Jurkat, Clone E6-1 (cell line): ENCODE measurements around the gene TEKT5.

Experiments
- DNase-seq: peaks from one replicate; pipeline ENCODE4 v3.0.0-alpha.2; 2011; ENCODE audit warnings: low read depth, low spot score
- H3K4me3 ChIP-seq: 2 replicates; pipeline ENCODE4 v1.5.1; 2011; ENCODE audit warnings: mild to moderate bottlenecking, low read length, control low read depth, moderate library complexity

Gene TEKT5

DNA sequence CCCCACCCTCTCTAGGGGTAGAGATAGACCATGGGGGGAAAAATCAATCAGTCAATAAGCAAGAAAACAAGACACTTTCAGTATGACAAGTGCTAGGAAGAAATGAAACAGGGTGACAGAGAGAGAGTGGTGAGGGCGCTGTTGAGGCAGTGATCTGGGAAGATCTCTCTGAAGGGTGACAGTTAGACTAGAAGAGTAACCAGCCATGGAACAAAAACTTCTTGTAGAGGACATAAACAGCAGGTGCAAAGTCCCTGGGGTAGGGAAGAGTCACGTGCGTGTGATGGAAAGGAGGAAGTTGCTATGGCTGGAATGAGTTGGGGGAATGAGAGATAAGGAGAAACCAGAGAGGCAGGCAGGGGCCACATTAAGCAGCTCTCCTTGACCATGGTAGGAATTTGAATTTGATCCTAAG, 97.5 kb downstream of the TEKT5 start:
- no peak for DNase-seq

DNA sequence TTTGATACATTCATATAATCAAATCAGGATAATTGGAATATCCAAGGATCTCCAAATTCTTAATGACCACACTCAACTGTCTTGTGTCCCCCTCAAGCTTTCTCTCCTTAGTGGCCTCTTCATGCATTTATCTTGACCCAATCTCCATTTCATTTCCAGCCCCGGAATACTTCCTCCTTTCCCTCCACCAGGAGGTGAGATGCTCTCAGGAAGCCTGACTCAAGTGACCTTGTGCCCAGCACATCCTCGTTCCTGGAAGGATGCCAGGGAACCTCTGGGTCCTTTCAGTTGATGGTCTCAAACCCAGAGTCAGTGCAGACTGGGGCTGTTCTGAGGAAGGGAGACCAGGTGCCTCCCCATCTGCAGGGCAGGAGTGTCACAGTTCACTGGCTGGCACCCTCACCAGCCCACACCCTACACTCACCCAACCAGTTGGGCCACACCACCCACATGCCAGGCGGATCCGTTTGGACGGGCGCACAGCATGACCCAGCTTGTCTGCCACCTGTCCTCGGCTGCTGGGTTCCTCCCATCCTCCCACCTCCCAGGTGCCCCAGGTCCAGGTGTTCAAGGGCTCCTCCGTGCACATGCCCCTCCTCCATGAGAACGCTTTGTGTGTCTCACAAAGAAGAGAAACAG, 100.3 kb downstream of the TEKT5 start:
- DNase-seq = no peak
- H3K4me3 ChIP-seq = no peak overlapping the region

More for the DNA sequence above, 97.5 kb downstream of the TEKT5 start:
- no peak overlapping the region for H3K4me3 ChIP-seq

DNA sequence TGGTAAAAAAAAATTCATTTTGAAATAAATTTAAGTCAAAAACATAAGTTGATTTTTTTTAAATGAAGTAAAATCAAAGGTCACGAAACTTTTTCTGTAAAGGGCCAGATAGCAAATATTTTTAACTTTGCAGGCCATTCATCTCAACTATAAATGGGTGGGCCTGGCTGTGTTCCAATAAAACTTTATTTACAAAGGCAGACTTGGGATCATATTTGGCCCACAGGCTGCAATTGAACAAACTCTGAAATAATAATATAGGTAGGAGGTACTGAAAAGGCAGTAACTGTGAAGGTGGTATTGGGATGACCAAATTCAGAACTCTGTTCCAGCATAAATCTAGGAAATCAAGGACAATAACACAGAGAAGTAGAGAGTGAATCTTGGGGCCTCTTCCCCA, 102.1 kb downstream of the TEKT5 start:
- H3K4me3 ChIP-seq = no peak overlapping the region
- DNase-seq = no peak

DNA sequence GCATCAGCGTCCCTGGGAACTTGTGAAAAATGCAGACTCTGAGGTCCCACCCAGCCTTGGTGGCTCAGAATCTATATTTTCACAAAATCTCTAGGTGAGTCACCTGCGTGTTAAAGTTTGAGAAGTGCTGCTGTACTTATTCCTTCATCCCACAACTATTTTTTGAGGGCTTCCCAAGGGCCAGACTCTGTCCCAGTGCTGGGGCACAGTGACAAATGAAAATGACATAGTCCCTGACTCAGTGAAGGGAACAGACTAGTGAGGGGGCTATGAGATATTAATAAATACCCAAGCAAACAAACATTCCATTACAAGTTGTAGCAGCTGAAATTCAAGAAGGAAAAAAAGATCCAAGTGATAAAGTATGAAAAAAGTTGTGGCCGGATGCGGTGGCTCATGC, 104.4 kb downstream of the TEKT5 start:
- no peak for DNase-seq
- no peak overlapping the region for H3K4me3 ChIP-seq

DNA sequence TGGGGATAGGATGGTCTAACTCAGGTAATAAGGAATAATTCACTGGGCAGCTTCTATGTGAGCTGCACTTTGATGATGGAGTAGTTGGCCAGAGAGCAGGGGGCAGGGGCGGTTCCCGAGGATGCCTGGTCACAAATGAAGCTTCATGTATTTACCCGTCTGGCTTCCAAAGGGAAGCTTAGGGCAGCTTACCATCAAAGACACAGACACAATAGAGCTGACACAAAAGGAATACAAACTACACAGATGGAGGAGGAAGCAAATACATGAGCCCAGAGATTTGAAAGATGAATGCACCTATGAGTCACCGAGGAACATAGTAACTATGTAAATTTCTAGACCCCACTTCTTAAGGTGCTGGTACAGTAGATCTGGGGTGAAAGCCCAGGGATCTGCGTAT, 105.6 kb downstream of the TEKT5 start:
- DNase-seq = no peak
- no peak overlapping the region for H3K4me3 ChIP-seq

DNA sequence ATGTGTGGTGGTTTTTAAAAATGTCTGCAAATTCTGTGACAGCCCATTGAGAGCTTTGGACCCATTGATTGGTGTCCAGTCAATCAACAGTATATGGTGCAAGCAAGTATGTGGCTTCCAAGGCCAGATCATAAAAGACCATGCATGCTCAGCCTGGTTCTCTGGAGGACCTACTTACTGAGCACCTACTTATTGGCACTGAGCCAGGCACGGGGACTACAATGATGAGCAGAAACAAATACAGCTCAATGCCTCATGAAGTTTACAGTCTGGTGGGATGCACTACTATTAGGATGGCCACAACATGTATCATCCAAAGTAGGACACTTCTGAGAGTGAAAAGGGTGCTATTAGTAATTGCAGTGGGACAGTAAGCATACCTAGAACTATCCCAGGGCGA, 107.1 kb downstream of the TEKT5 start:
- no peak overlapping the region for H3K4me3 ChIP-seq
- DNase-seq = no peak

DNA sequence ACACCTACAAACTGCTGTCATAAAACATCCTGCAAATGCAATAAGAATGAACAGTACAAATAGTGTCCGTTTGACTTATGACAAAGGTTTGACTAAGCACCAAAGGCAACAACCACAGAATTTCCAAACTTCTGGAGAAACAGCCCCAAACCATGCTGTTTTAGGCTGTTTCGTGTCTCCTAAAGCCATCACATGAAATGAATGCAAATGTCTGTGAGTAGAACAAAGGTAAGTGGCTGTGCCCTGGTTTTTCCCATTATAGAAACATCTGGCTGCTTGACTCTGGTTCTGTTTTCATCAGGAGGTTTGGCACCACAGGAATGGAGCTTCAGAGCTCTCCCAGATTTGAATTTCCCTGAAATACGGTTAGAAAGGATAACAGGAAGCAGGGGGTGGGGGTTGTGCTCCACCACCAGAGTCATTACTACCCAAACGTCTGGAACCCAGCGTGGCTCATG, 109.7 kb downstream of the TEKT5 start:
- DNase-seq = no peak

DNA sequence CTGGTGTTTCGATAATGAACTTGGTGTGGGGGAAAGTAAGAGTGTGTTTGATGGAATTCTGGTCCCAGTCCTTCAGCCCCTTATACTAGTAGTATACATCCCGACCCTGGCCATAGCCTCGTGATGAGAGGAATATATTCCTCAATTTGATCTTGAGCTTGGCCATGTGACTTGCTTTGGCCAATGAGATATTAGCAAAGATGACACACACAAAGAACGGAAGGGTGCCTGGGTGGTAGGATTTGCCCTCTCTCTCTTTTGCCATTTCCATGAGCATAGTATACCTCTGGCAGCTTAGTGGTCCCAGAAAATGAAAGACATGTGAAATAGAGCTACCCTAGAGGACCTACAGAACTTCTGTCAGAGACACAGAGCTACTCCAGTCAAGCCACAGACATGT, 111.5 kb downstream of the TEKT5 start:
- DNase-seq = no peak
- no peak overlapping the region for H3K4me3 ChIP-seq

More for the DNA sequence above, 109.7 kb downstream of the TEKT5 start:
- H3K4me3 ChIP-seq = no peak overlapping the region

DNA sequence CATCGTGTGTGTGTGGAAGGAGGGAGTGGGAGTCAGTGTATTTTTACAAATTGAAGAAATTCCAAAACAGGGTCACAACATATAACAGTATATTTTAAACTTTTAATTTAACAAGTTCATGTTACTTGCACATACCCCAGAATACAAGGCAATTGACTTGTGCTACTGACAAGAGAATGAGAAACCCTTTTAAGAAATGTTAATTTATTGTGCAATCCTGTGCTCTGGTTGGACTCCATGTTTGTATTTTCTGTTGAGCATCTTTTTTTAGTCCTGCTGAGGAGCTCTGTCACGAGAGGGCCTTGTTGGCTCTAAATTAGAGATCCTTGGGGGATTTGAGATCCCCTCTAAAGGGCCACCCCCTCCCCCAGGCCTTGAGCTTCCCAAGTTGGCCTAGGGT, 113.2 kb downstream of the TEKT5 start:
- H3K4me3 ChIP-seq = no peak overlapping the region
- no peak for DNase-seq

DNA sequence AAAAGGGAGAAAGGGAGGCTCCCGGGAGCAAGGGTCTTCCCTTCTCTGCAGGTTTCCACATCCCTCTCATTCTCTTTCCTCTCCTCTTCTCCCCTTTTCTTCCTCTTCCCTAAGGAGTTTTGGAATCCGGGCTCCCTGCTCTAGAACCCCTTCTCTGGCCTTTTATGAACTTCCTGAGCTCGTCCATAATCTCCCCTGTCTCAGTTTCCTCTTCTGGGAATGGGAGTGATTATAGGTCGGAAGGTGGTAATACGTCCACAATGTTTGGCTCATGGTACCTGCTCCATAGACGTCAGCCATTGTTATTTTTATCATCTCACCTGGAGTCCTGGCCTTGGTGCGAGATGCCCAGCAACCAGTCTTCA, 113.9 kb downstream of the TEKT5 start:
- DNase-seq = no peak
- no peak overlapping the region for H3K4me3 ChIP-seq

DNA sequence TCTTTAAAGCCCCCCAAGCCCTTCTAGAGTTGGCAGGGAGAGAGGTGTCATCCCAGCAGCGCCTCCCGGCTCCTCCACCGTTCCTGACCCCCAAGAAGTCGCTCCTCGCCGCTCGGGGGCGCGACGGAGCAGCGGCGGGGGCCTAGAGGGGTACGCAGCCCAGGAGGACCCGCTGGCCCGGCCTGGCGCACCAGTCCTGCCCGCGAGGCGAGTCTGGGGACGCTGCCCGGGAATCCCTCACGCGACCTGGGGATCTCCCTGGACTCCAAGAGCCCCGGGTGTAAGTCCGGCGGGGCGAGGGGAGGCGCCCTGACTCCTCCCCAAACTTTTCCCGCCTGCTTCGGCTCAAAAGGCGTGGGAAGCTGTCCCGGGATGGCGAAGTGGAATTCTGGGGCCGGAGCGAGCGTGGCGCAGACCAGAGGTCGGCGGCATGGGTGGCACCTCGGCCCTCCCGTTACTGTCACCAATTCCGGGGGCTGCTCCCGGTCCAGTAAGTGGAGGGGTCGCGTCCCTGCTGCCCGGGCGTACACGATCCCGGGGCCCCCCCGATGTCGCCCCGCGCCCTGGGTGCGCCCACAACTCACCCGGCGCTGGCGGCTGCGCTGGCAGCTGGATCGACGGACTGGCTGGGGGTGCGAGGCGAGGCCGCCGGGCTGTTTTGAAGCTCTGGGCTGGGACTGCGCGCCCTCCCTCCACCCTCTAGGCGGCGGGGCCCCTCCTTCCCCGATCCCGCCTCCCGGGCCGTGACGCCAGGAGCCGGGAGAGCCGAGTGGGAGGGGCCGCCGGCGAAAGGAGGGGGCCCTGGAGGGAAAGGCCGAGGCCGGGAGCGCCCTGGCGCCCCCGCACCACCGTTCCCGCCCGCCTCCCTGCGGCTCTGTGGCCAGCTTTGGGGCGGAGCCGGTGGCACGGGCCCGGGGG, 114.5 kb downstream of the TEKT5 start, which contains the start of gene EMP2:
Gene EMP2 (minus strand): TSS at position 634 of the 918 bp plus-strand sequence. CDS start 32,981 bp downstream, outside the sequence.
- no peak for DNase-seq
- no peak within 1 kb of the TSS for H3K4me3 ChIP-seq

DNA sequence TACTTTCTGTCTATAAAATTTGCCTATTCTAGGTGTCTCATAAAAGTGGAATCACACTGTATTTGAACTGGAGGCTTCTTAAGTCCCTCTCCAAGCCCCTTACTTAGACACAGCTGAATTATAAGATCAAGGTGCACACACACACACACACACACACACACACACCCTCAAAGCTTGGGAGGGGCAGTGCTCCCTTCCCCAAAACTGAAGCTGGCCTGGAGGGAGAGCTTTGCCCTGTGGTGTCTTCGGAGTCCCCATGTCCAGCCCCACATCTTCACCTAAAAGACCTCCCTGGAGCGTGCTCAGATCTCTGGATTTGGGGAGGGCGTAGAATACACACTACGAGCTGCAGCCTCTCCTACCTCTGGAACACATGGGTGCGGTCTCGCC, 115.2 kb downstream of the TEKT5 start:
- DNase-seq = no peak
- H3K4me3 ChIP-seq = no peak overlapping the region

DNA sequence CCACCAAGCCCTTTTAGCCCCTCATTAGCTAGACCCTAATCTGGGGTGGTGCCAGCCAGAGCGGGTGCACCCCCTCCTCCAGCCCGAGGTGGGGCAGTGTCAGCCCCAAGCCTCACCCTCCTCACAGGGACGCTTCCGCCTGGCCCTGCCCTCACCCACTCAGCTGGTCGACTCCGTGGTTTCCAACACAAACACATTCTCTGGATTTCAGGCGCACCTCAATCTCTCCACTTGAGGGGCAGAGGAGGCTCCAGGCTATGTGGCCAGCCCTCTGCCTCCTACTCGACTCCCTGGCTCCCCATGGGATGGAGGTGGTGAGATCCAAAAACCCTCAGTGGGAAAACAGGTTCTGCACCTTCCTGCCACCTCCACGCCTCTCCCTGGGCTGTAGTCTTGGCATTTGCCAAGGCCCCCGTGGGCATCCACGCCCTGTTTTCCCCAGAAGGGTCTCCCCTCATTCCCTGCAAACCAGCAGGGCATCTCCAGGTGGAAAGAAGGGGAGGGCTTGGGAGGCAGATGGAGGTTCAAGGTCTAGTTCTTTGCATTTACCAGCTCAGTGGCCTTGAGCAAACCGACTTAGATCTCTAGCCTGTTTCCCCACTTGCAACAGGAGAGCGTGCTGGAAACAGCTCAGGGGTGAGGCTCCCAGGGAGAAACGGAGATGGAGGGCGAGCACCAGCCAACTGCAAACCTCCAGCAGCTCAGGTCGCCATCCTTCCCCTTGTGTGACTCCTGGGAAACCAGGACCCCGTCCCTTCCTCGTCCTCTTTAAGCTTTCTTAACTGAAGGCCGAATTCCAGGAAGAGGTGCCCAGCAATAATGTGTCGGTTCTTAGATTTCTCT, 116.0 kb downstream of the TEKT5 start:
- DNase-seq = no peak

More for the DNA sequence above, 116.0 kb downstream of the TEKT5 start:
- no peak overlapping the region for H3K4me3 ChIP-seq
